Lower leg skin (tissue), 3 donors: ENCODE data around the gene PTK7.

Source experiments
- POLR2A ChIP-seq, 2 donors: fragments of 450-650 bp; IDR thresholded peaks; one replicate each; pipeline ENCODE4 v1.6.1; 2016 to 2017; ENCODE audit warnings: antibody characterized with exemption in 2 of 2, mild to moderate bottlenecking in 1 of 2, moderate library complexity in 1 of 2
- TF ChIP-seq, protein P1 (sequence below), 3 donors: fragments of 450-650 bp; IDR thresholded peaks; one replicate each; pipeline ENCODE4 v1.5.1; 2016; ENCODE audit warnings: antibody characterized with exemption in 3 of 3, mild to moderate bottlenecking in 3 of 3, moderate library complexity in 2 of 3

DNA sequence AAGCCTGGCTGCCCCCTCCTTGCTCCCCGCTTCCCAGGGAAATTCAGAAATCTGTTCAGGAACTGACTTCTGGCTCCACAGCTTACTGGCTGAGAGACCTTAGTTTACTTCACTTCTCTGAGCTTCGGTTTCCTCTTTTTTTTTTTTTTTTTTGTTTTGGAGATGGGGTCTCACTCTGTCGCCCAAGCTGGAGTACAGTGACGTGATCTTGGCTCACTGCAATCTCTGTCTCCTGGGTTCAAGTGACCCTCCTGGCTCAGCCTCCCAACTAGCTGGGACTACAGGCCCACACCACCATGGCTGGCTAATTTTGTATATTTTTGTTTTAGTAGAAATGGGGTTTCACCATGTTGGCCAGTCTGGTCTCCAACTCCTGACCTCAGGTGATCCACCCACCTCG is 14.9 kb downstream of the PTK7 start:
- TF ChIP-seq, protein P1, sequence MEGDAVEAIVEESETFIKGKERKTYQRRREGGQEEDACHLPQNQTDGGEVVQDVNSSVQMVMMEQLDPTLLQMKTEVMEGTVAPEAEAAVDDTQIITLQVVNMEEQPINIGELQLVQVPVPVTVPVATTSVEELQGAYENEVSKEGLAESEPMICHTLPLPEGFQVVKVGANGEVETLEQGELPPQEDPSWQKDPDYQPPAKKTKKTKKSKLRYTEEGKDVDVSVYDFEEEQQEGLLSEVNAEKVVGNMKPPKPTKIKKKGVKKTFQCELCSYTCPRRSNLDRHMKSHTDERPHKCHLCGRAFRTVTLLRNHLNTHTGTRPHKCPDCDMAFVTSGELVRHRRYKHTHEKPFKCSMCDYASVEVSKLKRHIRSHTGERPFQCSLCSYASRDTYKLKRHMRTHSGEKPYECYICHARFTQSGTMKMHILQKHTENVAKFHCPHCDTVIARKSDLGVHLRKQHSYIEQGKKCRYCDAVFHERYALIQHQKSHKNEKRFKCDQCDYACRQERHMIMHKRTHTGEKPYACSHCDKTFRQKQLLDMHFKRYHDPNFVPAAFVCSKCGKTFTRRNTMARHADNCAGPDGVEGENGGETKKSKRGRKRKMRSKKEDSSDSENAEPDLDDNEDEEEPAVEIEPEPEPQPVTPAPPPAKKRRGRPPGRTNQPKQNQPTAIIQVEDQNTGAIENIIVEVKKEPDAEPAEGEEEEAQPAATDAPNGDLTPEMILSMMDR (IDR thresholded peaks at IDR 0.05) = no peak
- TF ChIP-seq POLR2A (IDR thresholded peaks at IDR 0.05) = no peak
